Right lung (tissue), 5 donors: ENCODE results near the gene CLSTN2. TPM values are rescaled to one million over a fixed set of nuclear protein-coding genes. Genes with fewer than 3 reads are reported as not detected.

Experiments used
- DNase-seq, 2 donors: peaks; one replicate each; pipeline ENCODE4 v3.0.0-alpha.2; 2013
- polyA plus RNA-seq, 5 donors: library from polyadenylated mRNA; unstranded; fragments of 120-200 nt; gene quantifications; one replicate each; pipeline versions ENCODE4 v1.2.1 to v1.2.3, GENCODE V29; 2013; ENCODE audit warnings: inconsistent platforms in 1 of 5, low replicate concordance in 1 of 5; ENCODE audit not compliant: insufficient read length in 5 of 5, insufficient read depth in 1 of 5

The CLSTN2 gene
- polyA plus RNA-seq, 5 donors, result 0.37 to 0.93 (median 0.47) TPM

DNA sequence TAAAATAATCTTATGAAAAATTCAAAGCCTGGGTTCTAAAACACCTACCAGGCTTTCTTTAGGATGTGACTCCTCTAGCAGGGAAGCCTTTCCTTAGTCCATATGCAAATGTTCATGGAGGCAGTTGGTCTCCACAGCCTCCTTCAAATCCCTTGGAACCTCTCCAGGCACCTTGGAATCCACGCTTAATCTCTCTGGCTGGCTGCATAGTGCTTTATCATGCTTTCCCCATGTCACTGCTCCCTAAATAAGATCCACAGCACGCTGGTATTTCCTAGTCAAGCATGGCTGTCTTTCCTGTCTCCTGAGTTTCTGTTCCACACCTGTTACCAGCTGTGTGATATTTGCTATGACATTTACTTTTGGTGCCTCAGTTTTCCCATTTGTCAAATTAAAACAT is 71.3 kb downstream of the CLSTN2 start:
- no peak for DNase-seq

DNA sequence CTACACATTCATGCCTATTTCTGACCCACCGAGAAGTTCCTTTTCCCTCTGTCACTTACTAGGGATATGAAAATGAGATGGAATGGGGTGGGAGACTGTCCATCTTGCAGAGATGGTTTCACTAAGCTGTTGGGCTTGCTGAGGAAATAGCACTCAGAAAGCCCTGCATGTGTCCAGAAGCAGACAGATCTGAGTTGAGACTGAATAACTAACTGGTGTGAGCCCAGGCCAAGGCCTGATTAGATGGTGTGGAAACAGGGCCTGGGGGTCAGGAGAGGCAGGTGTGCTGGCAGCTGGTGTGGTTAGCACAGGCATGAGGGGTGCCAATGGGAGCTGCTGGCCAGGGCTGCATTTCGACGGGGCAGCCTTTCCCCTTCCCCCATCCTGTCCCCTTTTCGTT is 72.1 kb downstream of the CLSTN2 start:
- no peak for DNase-seq

GRCh38 chr3:140007911-140008869 is 73.2 kb downstream of the CLSTN2 start:
- DNase-seq, result no peak

- no peak for DNase-seq
Measured at GRCh38 chr3:140010391-140010790, 75.4 kb downstream of the CLSTN2 start.

DNA sequence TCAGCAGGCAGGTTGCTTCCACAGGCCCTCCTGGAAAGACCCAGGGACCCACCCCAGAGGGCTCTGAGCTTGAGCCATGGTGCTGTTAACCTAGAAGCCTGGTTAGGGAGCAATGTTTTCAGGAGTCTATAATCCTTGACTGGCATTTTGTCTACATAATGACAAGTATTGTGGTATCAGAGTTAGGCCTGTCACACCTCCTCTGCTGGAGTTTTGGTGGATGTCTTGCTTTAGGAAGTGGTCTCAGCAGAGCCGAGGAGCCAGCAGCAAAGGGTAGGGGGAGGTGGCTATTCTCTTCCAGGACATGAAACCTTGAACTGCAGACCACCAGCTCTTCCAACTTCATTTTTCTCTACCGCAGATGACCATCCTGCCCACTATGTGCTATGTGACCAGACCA is 76.1 kb downstream of the CLSTN2 start:
- DNase-seq, result no peak

DNA sequence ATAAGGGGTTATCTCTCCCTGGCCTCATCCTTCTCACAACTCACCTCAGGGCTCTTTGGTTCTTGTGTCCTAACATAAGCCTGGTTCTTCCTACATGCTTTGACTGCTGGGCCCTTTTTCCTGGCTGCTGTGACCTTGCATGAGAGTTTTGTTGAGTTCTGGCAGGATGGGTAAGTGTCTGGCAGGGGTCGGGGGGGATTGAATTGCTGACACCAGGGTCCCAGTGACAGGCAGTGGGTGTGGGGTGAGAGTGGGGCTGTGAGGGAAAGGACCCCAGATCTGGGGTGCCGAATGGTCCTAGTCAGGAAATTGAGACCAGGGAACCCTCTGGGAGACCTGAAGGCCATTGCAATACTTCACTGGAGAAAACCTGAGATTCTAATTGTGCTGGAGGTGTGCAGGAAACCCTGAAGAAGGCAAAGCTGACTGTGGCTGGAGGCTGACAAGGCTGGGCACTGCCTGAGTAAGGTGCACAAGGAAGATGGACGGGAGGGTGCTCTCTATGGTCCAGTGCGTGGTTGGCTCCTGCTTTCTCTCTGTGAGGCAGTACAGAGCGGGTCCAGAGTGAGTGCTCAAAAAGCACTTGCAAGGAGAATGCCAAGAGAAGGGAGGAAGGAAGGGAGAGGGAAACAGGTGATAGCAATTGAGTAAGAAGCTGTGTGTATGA is 76.8 kb downstream of the CLSTN2 start:
- no peak for DNase-seq

GRCh38 chr3:140013220-140013619 is 78.2 kb downstream of the CLSTN2 start:
- no peak for DNase-seq

DNA sequence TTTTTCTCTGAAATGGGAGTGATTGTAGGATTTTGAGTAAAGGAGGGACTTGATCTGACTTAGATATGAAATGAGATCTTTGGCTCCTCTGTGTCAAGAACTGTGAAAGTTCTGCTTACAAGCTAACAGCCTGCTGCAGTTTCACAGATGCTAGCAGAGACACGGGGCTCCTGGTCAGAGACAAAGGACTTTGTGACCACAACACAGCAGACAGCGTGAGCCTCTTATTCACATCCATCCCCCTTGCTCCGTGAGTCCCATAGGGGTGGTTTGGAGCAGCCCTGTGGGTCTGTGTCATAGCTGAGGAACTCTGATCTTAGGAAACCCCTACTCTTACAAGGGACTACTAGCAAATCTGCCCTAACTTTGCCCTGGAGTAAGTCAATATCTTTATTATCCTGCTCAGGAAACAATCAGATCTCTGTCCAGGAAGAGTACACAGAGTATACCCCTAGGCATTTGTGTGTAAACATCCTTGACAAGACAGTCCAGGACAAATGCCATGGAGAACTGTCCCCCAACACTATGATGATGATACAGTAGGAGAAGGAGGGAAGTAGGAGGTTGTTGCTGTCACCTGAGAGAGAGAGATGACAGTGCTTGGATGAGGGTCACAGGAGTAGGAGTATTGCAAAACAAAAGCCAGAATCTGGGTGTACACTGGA is 80.0 kb downstream of the CLSTN2 start:
- DNase-seq, result no peak

DNA sequence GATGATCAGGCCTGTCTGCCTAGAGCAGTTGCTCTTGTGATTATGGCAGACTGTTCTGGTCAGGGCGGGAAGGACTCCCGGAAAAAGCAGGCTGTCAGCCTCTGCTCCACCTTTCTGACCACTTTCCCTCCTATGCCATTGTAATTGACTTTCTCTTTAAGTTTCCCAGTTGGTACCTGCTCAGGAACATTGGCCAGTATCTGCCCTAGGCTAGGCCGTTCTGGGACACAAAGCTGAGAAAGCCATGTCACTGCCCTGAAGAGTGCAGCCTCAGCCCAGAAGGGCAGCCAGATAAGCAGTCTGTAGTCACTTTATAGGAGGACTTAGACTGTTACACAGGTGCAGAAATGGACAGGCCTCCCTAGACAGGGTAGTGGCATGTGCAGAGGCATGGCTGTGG is 80.8 kb downstream of the CLSTN2 start:
- no peak for DNase-seq

- DNase-seq, result no peak
Measured at GRCh38 chr3:140018556-140018955, 83.6 kb downstream of the CLSTN2 start.

DNA sequence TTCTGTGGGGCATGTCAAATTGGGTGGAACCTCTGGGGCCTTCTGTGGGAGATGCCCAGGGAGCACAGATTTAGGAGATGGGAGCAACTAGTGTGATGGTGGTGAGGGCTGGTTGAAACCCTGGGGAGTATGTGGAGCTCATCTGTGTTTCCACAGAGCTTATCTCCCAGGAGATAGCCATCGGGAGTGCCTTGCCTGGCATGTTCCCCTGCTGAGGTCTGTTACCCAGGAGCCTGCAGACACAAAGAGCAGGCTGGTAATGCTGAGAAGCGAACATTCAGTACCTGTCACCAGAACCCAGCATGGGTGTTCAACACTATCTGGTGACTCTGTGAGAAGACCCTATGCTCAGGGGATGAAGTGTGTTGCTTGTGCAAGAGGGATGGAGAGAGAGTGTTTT is 85.0 kb downstream of the CLSTN2 start:
- no peak for DNase-seq

- DNase-seq, result no peak
Measured at GRCh38 chr3:140020541-140020940, 85.6 kb downstream of the CLSTN2 start.

- no peak for DNase-seq
Measured at GRCh38 chr3:140021269-140021668, 86.3 kb downstream of the CLSTN2 start.

GRCh38 chr3:140022066-140022770 is 87.2 kb downstream of the CLSTN2 start:
- no peak for DNase-seq

DNA sequence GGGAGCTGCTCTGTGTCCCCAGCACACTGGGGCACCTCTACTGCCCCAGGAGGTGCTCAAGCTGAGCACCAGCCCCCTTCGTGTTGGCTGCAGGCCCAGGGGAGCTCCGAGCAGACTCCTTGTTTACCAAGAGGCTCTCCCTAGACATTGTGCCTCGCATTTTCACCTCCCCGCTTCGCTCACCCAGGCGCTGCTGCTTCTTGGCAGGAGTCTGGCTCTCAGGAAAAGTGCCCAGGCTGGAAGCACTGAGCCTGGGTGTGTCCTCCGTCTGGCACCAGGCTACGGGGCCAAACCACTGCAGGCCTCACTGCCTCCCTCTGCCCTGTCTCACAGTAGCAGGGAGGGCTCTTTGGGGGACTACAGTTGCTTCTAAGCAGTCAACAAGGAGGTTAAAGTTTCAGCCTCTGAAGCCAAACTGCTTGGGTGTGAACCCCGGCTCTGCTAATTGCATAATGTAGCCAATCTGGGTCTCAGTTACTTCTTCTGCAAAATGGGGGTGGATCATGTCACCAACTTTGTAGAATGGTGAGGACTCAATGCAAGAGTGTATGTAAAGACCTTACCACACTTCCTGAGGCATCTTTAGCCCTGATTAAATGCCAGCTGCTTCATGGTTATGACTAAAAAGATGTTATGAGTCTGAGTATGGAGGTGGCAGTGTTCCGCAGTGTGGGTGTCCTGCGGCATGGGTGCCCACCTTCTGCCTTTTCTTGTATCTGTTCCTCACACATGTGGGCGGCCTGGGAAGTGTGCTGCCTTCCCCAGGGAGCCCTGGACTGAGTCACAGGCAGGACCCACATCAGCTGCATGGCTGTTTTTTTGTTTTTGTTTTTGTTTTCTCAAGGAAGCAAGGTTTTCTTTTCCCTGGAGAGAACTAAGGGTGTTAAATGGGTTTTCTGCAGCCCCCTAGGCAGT is 88.9 kb downstream of the CLSTN2 start:
- peak in 1 of 2 donors; percentile 4 for DNase-seq

GRCh38 chr3:140031170-140031569 is 96.2 kb downstream of the CLSTN2 start:
- no peak for DNase-seq

DNA sequence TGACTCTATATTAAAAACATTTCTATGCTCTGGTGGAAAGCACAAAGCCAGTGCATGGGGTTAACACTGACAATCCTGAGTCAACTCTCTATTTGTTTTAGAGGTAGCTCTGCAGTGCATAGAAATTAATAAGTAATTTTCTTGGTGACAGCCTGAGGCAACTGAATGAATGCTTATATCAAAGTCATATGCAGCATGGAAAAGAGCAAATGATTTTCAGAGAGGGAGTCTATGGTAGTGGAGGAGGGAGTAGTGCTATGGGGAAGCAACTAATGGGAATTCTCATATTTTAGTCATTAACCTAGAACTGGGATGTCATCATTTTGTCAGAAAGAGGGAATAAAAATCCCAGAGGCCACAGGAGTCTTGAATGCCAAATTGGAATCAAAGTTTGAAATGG is 99.1 kb downstream of the CLSTN2 start:
- no peak for DNase-seq

- no peak for DNase-seq
Measured at GRCh38 chr3:140035871-140036270, 100.9 kb downstream of the CLSTN2 start.

DNA sequence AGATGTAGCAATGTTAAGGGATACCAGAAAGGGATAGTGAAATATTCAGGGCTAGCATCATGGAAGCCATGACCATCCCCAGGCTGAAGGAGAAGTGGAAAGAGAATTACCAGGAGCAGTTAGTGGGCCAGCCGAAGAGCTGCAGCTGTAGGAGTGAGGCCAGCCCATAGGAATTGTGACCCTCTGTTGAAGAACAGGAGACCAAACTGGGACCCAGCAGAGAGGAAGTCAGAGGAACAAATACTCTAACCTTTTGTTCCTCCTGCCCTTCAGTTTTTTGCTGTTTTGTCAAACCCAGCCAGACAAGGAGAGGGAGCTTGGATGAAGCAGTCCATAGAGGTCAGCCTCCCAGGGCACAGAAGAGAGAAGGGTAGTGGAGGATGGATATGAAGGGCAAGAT is 115.4 kb downstream of the CLSTN2 start:
- DNase-seq, result no peak

DNA sequence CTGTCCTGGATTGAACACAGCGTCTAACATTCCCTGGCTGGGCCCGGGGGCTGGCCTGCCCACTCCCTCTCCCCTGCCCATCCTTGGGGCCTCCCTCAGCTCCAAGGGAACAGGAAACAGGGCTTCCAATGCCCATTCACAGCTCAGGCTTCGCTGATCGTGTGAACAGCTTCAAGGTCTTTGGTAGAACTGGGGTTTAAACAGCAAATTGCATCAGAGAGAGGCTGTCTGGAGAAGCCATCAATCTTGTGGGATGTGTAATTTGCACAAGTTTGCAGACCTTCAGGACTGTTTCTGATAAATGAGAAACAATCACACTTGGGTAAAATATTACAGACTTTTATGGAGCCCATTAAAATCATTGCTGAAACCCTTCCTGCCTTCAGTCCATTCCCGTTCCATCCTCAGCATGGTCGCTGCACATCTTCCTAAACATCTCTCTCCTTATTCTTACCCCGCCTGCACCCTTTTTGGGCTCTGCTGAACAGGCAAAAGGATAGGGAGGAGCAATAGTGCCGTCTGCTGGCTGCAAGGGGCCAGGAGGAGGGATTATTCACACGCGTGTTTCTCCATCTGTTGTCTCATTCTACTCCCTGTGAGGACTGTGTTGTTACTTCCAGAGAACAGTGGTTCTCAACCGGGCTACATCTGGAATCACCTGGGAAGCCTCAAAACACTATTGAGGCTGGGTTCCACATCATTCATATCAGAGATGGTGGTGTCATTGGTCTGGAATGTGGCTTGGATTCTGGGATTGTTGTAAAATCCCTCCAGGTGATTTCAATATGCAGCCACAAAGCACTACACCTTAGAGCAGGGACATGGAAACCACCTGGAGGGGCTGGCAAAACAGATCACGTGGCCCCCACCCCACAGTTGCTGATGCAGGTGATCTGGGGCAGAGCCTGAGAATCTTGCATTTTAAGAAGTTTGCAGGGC is 116.3 kb downstream of the CLSTN2 start:
- no peak for DNase-seq
